Ascending aorta (tissue), 2 donors: ENCODE data around the gene RABGAP1L. TPM values are rescaled to one million over a fixed set of nuclear protein-coding genes. Genes with fewer than 3 reads are reported as not detected.
"Not testable (repeated sequence)": the region's sequence is repeated elsewhere in the genome, so short reads cannot be mapped to it uniquely, and the experiment has no call there.

Experiments
- DNase-seq, 2 donors: peaks; one replicate each; pipeline ENCODE4 v3.0.0-alpha.2; 2019; ENCODE audit warnings: low spot score in 2 of 2
- H3K27ac ChIP-seq, 2 donors: fragments of 200-600 bp; sonication (generic); one replicate each; pipeline ENCODE4 v1.5.1; 2016 to 2017; ENCODE audit warnings: mild to moderate bottlenecking in 1 of 2
- H3K27me3 ChIP-seq: fragments of 200-600 bp; sonication (generic); one replicate; pipeline ENCODE4 v1.5.1; 2017
- H3K36me3 ChIP-seq, 2 donors: fragments of 200-600 bp; sonication (generic); one replicate each; pipeline ENCODE4 v1.5.1; 2016
- H3K4me1 ChIP-seq, 2 donors: fragments of 200-600 bp; sonication (generic); one replicate each; pipeline ENCODE4 v1.5.1; 2016 to 2017; ENCODE audit warnings: mild to moderate bottlenecking in 1 of 2
- H3K4me3 ChIP-seq, 2 donors: fragments of 200-600 bp; sonication (generic); one replicate each; pipeline ENCODE4 v1.5.1; 2016 to 2017; ENCODE audit warnings: mild to moderate bottlenecking in 1 of 2
- H3K9me3 ChIP-seq, 2 donors: fragments of 200-600 bp; sonication (generic); one replicate each; pipeline ENCODE4 v1.5.1; 2016
- CTCF ChIP-seq, 3 experiments: fragments of 200-600 bp in 2 of 3; fragments of 450-650 bp in 1 of 3; sonication (generic) in 2 of 3; IDR thresholded peaks; one replicate each; pipeline ENCODE4 v1.5.1; 2016 to 2019; ENCODE audit warnings: antibody characterized with exemption in 3 of 3, mild to moderate bottlenecking in 1 of 3, moderate library complexity in 1 of 3
- intact Hi-C: fragments of 100-400 bp; cut with DNase I; formaldehyde crosslinking; loops from one replicate; pipeline ENCODE4 v1.15.1; 2023
- total RNA-seq: library from RNA; depleted of rRNA; stranded (reverse); fragments of >200 nt; gene quantifications from one replicate; pipeline ENCODE4 v1.1.0, GENCODE V29; 2016

Gene RABGAP1L
- total RNA-seq, 1 donor from 2014 or later: 48.4 TPM

GRCh38 chr1:174399211-174399610, 239.9 kb downstream of the RABGAP1L start:
- no peak for TF ChIP-seq CTCF (IDR thresholded peaks at IDR 0.05)
- Histone ChIP-seq H3K36me3 (peaks cover 0 to 7% of the 10 kb centered on the region in 2 donors), H3K9me3 (no peaks in the 10 kb centered on the region), H3K4me1 (no peaks in the 10 kb centered on the region), H3K27ac (no peak overlapping the region), H3K4me3 (no peak overlapping the region), H3K27me3 (no peaks in the 10 kb centered on the region)
- intact Hi-C loops: no loop called here
- DNase-seq: no peak

DNA sequence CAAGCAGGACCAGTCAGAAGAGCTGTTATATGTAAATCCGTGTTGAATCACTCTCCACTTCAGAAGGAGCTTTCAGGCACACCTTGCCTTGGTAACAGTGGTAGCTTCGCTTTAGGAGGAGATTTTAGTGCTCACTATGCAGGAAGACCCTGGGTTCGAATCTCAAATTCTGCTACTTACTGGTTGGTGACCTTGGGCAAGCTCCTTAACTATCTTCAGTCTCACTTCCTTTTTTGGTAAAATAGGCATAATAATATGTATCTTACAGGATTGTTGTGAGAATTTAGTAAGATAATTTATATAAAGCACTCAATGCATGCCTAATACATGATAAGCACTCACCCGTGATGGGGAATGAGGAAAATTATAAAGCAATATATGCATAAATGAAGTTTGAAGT, 241.8 kb downstream of the RABGAP1L start:
- H3K36me3 ChIP-seq: no peaks in the 10 kb centered on the region
- no peaks in the 10 kb centered on the region for H3K27me3 ChIP-seq

GRCh38 chr1:174405219-174405618, 245.9 kb downstream of the RABGAP1L start:
- TF ChIP-seq CTCF (IDR thresholded peaks at IDR 0.05): no peak
- Histone ChIP-seq H3K4me1 (no peaks in the 10 kb centered on the region), H3K27me3 (no peaks in the 10 kb centered on the region), H3K4me3 (no peak overlapping the region), H3K36me3 (no peaks in the 10 kb centered on the region), H3K27ac (no peak overlapping the region), H3K9me3 (no peaks in the 10 kb centered on the region)
- intact Hi-C loops: no loop called here
- DNase-seq: no peak

More for the DNA sequence above, 241.8 kb downstream of the RABGAP1L start:
- Histone ChIP-seq H3K4me1 (no peaks in the 10 kb centered on the region), H3K27ac (no peak overlapping the region), H3K9me3 (no peaks in the 10 kb centered on the region), H3K4me3 (no peak overlapping the region)
- TF ChIP-seq CTCF (IDR thresholded peaks at IDR 0.05): no peak
- intact Hi-C loops: no loop called here
- no peak for DNase-seq

DNA sequence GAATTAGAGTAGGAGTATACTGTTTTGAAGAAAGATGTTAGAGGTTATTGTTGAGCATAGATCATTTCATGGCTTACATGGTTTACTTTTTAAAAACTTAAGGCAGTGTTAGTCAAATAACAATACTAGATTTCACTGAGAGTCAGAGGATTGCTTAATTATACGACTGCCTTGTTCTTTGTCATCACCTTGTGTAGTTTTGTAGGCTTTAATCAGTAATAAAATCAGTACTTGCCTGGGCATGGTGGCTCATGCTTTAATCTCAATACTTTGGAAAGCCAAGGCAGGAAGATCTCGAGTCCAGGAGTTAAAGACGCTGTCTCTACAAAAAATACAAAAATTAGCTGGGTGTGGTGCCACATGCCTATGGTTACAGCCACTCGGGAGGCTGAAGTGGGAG, 247.1 kb downstream of the RABGAP1L start:
- no peak overlapping the region for H3K27ac ChIP-seq
- peaks cover 0 to under 1% of the 10 kb centered on the region in 2 donors for H3K9me3 ChIP-seq
- no peaks in the 10 kb centered on the region for H3K27me3 ChIP-seq
- DNase-seq: no peak
- H3K4me3 ChIP-seq: no peak overlapping the region
- no peaks in the 10 kb centered on the region for H3K36me3 ChIP-seq
- intact Hi-C loops: no loop called here
- no peaks in the 10 kb centered on the region for H3K4me1 ChIP-seq
- TF ChIP-seq CTCF (IDR thresholded peaks at IDR 0.05): no peak

DNA sequence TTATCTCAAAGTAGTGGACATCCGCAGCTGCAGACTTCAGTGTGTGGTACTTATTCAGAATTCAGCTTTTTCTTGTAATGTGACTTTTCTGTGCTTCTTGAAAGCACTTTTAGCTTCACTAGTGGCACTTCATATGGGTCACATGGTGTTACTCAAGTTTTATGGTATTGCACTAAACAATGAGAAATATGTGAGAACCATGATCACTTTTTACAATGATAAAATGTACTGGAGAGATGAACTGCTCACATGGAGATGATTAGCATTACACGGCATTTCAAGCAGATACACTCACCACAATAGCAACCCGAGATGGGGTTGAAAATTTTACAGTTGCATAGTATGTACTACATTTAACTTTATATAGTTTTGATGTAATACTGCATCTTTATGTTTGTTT, 248.3 kb downstream of the RABGAP1L start:
- TF ChIP-seq CTCF (IDR thresholded peaks at IDR 0.05): no peak
- H3K27ac ChIP-seq: no peak overlapping the region
- no peaks in the 10 kb centered on the region for H3K4me1 ChIP-seq
- peaks cover 0 to 3% of the 10 kb centered on the region in 2 donors for H3K9me3 ChIP-seq
- no peak overlapping the region for H3K4me3 ChIP-seq
- no peaks in the 10 kb centered on the region for H3K27me3 ChIP-seq
- no peaks in the 10 kb centered on the region for H3K36me3 ChIP-seq
- DNase-seq: no peak
- intact Hi-C loops: no loop called here

DNA sequence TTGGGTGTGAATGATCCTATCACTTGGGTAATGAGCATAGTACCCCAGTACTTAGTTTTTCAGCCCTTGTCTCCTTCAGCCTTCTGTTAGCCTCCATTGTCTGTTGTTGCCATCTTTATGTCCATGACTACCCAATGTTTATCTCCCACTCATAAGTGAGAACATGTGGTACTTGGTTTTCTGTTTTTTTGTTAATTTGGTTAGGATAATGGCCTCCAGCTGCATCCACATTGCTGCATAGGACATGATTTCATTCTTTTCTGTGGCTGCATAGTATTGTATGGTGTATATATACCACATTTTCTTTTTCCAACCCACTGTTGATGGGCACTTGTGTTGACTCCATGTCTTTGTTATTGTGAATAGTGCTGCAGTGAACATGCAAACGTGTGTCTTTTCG, 248.8 kb downstream of the RABGAP1L start:
- peaks cover 0 to 6% of the 10 kb centered on the region in 2 donors for H3K9me3 ChIP-seq
- H3K4me1 ChIP-seq: no peaks in the 10 kb centered on the region
- H3K27ac ChIP-seq: no peak overlapping the region
- no peak for TF ChIP-seq CTCF (IDR thresholded peaks at IDR 0.05)
- H3K27me3 ChIP-seq: no peaks in the 10 kb centered on the region
- no peak overlapping the region for H3K4me3 ChIP-seq
- DNase-seq: no peak
- H3K36me3 ChIP-seq: no peaks in the 10 kb centered on the region
- intact Hi-C loops: no loop called here

- H3K4me3 ChIP-seq, DNase-seq, H3K9me3 ChIP-seq, H3K36me3 ChIP-seq, H3K4me1 ChIP-seq, H3K27me3 ChIP-seq, intact Hi-C loops, H3K27ac ChIP-seq: not testable (repeated sequence)
Measured at GRCh38 chr1:174409801-174410200, 250.5 kb downstream of the RABGAP1L start.
